Stimulated activated CD4-positive, alpha-beta T cell treated with anti-CD3 and anti-CD28 coated beads, Interleukin-12 subunit alpha, Interleukin-12 subunit beta, amount 100 ng/mL, for 24 hours (primary cell): ENCODE measurements around the gene PFDN1.

Source experiments
- DNase-seq, 2 experiments: peaks; one replicate each; pipeline ENCODE4 v3.0.0-alpha.2; 2020; ENCODE audit warnings: low read depth in 2 of 2

The PFDN1 gene

GRCh38 chr5:140328036-140328764 lies 25.3 kb upstream of the PFDN1 start:
- no peak for DNase-seq

- no peak for DNase-seq
These were observed 24.7 kb upstream of the PFDN1 start for GRCh38 chr5:140327589-140327988.

DNA sequence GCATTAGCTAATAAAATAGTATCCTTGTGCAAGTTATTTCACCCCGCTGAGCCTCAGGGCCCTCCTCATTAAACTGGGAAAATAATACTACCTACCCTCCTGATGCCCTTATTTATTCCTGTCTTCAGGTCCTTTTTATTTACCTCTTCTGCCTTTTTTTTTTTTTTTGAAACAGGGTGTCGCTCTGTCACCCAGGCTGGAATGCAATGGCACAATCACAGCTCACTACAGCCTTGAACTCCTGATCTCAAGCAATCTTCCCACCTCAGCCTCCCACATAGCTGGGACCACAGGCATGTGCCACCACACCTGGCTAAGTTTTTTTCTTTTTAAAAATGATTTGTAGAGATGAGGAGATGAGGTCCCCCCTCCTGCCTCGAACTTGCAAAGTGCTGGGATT lies 22.6 kb upstream of the PFDN1 start:
- no peak for DNase-seq

GRCh38 chr5:140324617-140325241 lies 21.8 kb upstream of the PFDN1 start:
- DNase-seq = no peak

DNA sequence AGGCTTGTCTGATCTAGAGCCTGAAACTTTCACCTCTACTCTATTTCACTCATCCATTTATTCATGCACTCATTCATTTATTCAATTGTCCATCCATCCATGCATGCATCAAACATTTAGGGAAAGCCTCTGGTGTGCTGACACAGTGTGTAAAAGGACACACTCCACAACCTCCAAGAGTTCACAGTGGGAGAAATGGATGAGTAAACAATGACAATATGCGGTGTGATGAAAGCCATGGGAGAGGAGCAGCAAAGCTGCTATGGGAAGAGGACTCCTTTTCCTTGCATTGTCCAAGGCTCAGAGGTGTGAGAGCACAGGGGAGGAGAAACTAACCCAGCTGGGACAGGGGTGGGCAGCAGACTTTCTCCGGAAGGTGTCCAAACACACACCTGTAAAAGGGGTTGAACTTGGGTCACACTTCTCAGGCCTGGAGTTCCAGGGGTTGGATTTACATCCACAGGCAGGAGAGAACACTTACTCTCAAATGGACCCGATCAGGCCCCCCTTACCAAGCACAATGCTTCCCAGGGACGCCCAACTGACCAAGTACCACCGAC lies 21.2 kb upstream of the PFDN1 start:
- no peak for DNase-seq

DNA sequence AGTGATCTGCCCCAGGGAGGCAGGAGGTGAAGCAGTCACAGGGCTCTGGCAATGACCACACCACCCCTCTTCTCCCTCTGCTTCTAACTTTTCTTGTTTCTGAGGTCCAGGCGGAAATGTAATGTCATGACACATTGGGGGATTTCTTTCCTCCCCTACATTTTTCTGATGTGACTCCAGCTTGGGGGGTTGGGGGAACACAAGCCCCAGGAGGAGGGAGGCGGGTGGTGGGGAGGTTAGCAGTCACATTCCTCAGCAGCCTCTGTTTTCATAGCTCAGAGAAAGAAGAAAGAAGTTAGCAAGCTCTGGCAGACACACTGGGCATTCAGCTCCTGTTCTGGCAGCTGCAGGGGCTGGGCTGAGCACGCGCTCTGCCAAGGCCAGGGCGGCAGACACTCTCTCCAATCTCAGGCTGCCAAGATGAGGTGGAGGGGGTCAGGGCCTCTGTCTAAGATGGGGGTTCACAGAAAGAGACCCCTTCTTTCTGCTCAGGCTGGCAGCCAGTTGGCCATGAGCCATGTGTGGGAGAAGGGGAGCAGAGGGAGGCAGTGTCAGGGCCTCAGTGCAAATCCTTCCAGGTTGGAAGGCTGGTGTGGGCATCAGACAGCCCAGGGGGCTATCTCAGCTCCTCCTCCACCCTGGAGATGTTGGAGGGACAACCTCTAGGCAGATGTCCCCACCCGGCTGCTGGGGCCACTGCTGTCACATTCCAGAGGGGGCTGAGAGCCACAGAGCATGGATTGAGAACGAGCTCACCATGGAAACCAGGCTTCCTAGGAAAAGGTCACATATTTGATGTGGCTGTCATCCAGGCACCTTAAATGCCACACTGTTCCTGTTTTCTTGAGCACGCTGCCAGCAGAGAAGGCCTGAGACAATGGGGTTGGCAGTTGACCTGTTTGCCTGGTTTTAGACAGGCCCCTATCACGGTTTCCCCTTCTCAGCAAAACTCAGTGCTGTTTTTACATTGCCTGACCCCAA lies 20.1 kb upstream of the PFDN1 start:
- no peak for DNase-seq

GRCh38 chr5:140321796-140322195 lies 18.9 kb upstream of the PFDN1 start:
- no peak for DNase-seq

- no peak for DNase-seq
These were observed 16.9 kb upstream of the PFDN1 start for GRCh38 chr5:140319833-140320232.

GRCh38 chr5:140318792-140319191 lies 15.9 kb upstream of the PFDN1 start:
- no peak for DNase-seq

DNA sequence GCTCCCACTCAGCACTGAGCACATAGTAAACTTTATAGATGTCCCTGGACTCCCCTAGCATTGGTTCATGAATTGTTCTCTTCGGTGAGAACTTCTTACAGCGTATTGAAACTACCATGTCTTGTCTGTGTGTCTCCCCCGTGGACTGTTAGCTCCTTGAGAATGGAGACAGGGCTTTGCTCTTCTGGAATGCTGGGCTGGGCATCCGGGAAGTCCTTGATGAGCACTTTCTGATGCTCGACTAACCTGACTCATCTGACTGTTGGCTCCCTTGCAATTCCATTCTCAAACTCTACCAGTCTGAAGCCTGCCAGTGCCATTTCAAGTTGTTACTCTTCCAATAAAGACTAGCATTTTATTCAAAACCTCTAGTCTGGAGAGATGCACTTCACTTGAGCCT lies 15.0 kb upstream of the PFDN1 start:
- no peak for DNase-seq

DNA sequence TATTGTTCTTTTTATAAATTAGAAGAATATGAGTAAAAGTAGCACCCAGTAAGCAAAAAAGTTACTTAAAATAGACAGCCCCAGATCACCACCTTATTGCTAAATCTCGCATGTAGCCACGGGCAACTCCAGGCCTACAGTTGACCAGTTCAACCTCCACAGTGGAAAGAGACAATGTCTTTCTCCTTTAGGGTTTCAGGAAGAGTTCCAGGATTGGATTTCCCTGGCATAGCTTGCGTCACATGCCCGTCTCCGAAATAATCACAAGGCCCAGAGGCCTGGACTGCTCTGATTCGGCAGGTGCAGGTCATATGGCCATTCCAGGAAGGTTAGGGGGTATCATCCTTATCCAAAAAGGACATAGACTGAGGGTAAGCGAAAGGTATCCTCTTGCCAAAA lies 9.9 kb upstream of the PFDN1 start:
- DNase-seq = no peak

DNA sequence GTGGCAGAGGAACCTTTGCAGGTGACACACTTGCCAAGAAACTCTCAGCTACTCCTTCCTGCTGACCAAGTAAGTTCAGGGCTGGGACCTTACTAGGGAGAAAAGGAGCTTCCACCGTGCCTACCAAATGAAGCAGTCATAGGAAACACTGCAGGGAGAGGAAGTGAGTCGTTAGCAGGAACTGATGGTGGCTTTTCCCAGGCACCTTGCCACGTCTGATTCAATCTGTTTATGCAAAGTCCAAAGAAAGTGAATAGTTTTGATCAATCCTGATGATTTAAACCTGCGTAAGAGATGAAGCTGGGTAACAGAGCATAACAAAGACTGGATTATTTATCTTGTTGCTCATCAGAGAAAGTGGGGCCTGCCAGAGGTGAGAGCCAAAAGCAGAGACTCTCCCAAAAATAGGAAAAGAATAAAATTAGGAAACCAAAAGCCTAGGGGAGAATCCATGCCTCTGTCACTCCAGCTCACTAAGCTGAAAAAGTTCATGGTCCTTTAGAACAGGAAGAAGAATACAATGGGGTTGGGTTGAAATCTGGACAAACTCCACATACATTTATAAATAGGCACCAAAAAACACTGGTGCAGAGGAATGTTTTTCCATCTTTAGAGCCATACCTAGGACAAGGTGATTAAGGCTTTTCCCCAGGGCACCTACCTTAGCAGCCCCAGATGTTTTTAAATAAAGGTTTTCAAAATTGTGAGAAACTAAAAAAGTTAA lies 9.3 kb upstream of the PFDN1 start:
- no peak for DNase-seq

DNA sequence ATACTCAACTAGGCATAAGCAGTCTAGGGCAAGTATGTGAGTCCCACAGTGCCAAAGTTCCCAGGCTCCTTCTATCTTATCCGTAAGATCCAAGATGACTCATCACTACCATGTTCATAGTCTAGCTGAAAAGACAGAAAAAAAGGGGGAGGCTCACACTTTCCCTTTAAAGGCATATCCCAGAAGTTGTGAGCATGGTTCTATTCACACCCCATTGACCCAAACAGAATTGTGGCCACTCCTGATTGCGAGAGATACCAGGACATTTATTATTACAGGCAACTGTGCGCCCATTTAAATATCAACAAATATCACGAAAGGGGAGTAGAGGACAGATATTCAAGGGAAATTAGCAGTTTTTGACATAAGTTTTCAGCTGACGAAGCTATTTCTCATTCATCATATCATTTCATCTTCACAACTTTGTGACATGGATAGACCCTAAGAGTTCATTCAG lies 8.1 kb upstream of the PFDN1 start:
- DNase-seq = no peak

GRCh38 chr5:140310434-140310833 lies 7.5 kb upstream of the PFDN1 start:
- DNase-seq = no peak

- DNase-seq = no peak
These were observed 6.9 kb upstream of the PFDN1 start for GRCh38 chr5:140309706-140310249.

DNA sequence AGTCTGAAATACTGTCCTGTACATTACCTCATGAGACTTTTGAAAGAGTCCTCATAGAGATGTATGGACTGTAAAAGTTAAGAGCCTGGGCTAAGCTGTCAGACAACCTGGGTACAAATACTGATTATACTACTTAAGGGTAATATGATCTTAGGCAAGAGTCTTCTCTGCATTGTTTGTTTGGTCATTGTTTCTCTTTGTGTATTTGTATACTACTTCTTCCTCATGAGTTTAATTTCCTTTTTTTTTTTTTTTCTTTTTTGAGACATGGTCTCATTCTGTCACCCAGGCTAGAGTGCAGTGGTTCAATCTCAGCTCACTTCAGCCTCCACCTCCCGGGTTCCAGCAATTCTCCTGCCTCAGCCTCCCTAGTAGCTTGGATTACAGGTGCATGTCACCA lies 2.6 kb upstream of the PFDN1 start:
- no peak for DNase-seq

DNA sequence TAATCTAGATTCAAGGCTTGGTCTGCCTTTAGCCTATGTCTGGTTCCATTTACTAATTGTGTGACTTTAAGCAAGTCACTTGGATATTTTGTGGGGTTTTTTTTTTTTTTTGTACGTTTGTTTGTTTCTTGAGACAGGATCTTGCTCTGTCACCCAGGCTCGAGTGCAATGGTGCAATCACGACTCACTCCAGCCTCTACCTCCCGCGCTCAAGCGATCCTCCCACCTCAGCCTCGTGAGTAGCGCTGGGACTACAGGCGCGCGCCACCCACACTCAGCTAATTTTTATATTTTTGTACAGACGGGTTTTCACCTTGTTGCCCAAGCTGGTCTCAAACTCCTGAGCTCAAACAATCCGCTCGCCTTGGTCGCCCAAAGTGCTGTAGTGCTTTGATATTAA lies 1.1 kb upstream of the PFDN1 start:
- DNase-seq = no peak

DNA sequence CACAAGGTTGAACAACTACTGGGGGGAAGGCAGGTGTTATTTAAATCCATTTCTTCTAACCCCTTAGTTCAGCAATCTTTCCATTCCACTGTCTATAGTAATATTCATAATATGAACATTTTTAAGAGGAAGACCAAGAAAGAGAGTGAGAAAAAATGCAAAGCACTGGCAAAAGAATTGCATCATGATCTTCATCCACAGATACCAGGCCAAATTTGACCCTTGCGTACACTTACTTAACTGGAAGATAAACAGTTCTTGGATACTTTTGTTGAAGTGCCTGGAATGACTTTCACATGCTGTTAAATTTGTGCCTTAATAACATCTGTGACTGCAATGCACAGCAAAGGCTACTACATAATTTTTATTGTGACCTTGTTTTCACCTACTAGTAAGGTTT lies 1.8 kb downstream of the PFDN1 start:
- no peak for DNase-seq

- DNase-seq = no peak
These were observed 3.8 kb downstream of the PFDN1 start for GRCh38 chr5:140299056-140299455.

GRCh38 chr5:140298183-140298601 lies 4.7 kb downstream of the PFDN1 start:
- no peak for DNase-seq

GRCh38 chr5:140297283-140297682 lies 5.6 kb downstream of the PFDN1 start:
- no peak for DNase-seq
